T-helper 1 cell (primary cell): ENCODE results near the gene CHRM2.

Experiments
- DNase-seq, 5 donors: peaks; one replicate each; pipeline ENCODE4 v3.0.0-alpha.2; 2012 to 2020

CHRM2 gene

GRCh38 chr7:136897676-136898075 lies 29.2 kb downstream of the CHRM2 start:
- DNase-seq, result no peak

GRCh38 chr7:136900005-136900404 lies 31.6 kb downstream of the CHRM2 start:
- no peak for DNase-seq

GRCh38 chr7:136910771-136911170 lies 42.3 kb downstream of the CHRM2 start:
- no peak for DNase-seq

GRCh38 chr7:136911344-136911743 lies 42.9 kb downstream of the CHRM2 start:
- DNase-seq, result no peak

- DNase-seq, result no peak
Measured at GRCh38 chr7:136912339-136912738, 43.9 kb downstream of the CHRM2 start.

- DNase-seq, result no peak
Measured at GRCh38 chr7:136914016-136914415, 45.6 kb downstream of the CHRM2 start.

GRCh38 chr7:136919820-136920219 lies 51.4 kb downstream of the CHRM2 start:
- DNase-seq, result no peak

- DNase-seq, result no peak
Measured at GRCh38 chr7:136923111-136923667, 54.7 kb downstream of the CHRM2 start.

GRCh38 chr7:136925044-136925443 lies 56.6 kb downstream of the CHRM2 start:
- DNase-seq, result no peak

- DNase-seq, result no peak
Measured at GRCh38 chr7:136925556-136925955, 57.1 kb downstream of the CHRM2 start.

GRCh38 chr7:136931169-136931867 lies 62.9 kb downstream of the CHRM2 start:
- no peak for DNase-seq

GRCh38 chr7:136937436-136937835 lies 69.0 kb downstream of the CHRM2 start:
- DNase-seq, result no peak

- DNase-seq, result no peak
Measured at GRCh38 chr7:136938476-136938875, 70.0 kb downstream of the CHRM2 start.

GRCh38 chr7:136940122-136940521 lies 71.7 kb downstream of the CHRM2 start:
- no peak for DNase-seq

GRCh38 chr7:136940917-136941316 lies 72.5 kb downstream of the CHRM2 start:
- DNase-seq, result no peak

- no peak for DNase-seq
Measured at GRCh38 chr7:136941816-136942215, 73.4 kb downstream of the CHRM2 start.

GRCh38 chr7:136942401-136942800 lies 73.9 kb downstream of the CHRM2 start:
- no peak for DNase-seq

- DNase-seq, result no peak
Measured at GRCh38 chr7:136942994-136943393, 74.5 kb downstream of the CHRM2 start.

GRCh38 chr7:136947347-136947746 lies 78.9 kb downstream of the CHRM2 start:
- DNase-seq, result no peak

GRCh38 chr7:136950331-136950730 lies 81.9 kb downstream of the CHRM2 start:
- DNase-seq, result no peak

- DNase-seq, result no peak
Measured at GRCh38 chr7:136953386-136953785, 84.9 kb downstream of the CHRM2 start.

- DNase-seq, result no peak
Measured at GRCh38 chr7:136956232-136956631, 87.8 kb downstream of the CHRM2 start.

- no peak for DNase-seq
Measured at GRCh38 chr7:136956671-136957070, 88.2 kb downstream of the CHRM2 start.

- no peak for DNase-seq
Measured at GRCh38 chr7:136957391-136957790, 88.9 kb downstream of the CHRM2 start.

- no peak for DNase-seq
Measured at GRCh38 chr7:136958016-136958415, 89.6 kb downstream of the CHRM2 start.
